ENCODE results near the gene PASK.

Gene PASK

DNA sequence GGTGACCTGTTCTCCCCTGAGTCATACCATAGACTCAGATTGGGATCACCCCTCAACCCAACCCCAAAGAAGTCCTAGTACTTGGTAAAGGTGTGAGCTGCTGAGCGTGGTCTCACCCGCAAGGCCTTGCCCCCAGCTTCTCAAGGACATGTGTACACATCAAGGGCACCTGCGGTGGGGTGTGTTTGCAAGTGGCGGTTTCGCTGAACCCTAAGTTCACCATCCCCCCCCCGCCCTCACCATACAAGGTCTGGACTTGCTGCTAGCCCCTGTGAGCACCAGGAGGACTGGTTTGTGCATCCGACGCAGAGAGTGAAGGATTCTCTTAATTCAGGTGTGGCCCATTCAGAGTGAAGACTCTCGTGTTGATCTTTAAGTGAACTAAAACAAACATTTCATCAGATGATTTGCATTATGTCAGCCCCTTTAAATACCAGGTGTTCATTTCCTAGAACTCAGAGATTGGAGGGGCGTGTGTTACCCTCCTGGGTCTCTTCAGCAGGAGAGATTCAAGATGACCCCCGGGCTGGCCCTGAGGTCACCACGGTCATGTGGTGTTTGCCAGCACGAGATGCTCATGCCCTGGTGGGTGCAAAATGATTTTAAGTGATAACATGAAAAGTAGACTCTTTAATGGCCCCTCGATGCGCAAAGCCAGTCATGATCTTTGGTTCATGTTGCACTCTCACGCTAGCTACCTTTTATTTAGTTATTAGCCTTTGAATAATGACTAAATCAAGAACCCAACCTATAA, 75.0 kb downstream of the PASK start:
- no peak for DNase-seq

GRCh38 chr2:241073166-241074064, 75.9 kb downstream of the PASK start:
- no peak for DNase-seq

- no peak for DNase-seq
Measured at GRCh38 chr2:241072553-241073165, 76.6 kb downstream of the PASK start.

- DNase-seq, result no peak
Measured at GRCh38 chr2:241072151-241072550, 77.1 kb downstream of the PASK start.

- no peak for DNase-seq
Measured at GRCh38 chr2:241071677-241072111, 77.6 kb downstream of the PASK start.

- DNase-seq, result no peak
Measured at GRCh38 chr2:241070811-241071676, 78.2 kb downstream of the PASK start.

- DNase-seq, result no peak
Measured at GRCh38 chr2:241070361-241070760, 78.9 kb downstream of the PASK start.

DNA sequence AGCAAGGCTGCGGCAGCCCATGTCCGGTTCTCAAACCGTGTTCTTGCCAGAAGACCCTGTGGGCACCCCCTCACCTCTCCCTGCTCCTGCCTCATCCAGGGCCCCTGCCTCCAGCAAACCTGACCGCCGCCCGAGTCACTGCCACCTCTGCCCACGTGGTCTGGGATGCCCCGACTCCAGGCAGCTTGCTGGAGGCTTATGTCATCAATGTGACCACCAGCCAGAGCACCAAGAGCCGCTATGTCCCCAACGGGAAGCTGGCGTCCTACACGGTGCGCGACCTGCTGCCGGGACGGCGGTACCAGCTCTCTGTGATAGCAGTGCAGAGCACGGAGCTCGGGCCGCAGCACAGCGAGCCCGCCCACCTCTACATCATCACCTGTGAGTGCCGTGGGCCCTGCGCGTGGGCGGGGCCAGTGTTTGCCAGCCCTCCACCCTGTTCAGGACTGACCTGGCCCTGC, 79.4 kb downstream of the PASK start:
- DNase-seq, result no peak

DNA sequence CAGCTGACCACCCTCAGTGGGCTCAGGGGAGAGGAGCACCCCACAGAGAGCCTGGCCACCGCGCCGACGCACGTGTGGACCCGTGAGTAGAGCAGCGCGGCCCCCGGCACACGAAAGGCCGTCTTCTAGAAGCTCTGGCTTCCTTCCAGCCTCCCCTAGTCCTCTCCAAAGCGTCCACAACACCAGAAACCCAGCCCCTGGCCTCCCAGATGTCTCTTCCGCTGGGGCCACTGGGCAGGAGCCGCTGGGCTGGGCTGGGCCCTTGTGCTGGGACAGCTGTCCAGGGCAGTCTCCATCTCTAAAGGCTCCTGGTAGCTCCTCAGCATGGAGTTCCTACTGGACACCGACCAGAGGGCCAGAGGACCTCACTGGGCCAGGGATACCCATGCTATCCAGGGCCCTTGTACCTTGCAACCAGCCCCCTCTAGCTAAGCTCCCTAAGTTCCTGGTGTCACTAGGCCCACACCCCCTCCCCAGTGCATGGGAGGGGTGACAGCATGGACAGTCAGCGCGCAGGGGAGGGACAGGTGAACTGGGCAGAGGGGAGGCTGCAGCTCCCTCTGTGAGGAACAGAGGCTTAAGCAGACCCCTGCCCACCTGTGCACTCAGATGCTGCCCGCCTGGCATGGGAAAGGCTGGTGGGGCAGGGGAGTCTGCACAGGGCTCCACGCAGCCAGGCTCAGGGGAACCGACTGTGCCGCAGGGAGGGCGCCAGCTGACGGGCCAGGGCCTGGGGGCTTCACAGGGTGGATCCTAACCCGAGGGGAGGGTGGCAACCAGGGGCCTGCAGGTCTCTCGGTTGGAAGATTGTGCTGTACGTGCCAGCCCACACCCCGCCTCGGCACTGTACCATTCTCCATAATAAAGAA, 80.1 kb downstream of the PASK start:
- DNase-seq, result no peak

- DNase-seq, result no peak
Measured at GRCh38 chr2:241068136-241068941, 80.9 kb downstream of the PASK start.

DNA sequence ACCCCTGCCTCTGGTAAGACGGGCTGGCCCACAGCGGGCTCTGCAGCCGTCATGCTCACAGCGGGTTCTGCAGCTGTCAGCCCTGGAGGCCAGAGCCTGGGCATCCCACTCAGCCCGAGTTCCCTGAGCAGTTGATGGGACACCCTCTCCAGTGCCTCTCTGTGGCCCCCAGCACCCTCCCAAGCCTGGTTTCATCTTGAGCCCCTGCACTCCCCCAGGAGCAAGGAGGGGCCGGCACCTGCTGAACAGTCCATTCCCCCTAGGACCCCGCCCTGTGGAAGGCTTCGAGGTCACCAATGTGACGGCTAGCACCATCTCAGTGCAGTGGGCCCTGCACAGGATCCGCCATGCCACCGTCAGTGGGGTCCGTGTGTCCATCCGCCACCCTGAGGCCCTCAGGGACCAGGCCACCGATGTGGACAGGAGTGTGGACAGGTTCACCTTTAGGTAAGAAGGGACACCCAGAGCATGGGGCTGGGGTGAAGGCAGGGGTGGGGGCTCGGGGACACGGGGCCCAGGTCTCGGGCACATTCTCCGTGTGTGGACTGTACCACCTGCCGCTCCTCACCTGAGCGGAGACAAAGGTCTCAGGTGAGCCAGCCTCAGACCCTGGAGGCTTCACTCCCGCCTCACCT, 81.7 kb downstream of the PASK start:
- no peak for DNase-seq

GRCh38 chr2:241066893-241067341, 82.4 kb downstream of the PASK start:
- no peak for DNase-seq

- no peak for DNase-seq
Measured at GRCh38 chr2:241066171-241066892, 82.9 kb downstream of the PASK start.

DNA sequence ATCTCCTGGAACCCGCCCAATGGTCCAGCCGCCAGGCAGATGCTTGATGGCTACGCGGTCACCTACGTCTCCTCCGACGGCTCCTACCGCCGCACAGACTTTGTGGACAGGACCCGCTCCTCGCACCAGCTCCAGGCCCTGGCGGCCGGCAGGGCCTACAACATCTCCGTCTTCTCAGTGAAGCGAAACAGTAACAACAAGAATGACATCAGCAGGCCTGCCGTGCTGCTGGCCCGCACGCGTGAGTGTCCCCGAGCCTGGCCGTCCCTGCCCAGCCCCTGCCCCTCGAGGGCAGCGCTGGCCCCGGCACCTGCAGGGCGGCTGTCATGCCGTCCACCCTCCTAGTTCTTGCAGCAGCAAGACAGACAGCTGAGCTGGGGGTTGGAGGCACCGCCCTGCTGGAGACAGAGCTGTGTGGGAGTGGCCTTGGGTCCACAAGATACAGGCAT, 83.9 kb downstream of the PASK start:
- no peak for DNase-seq

DNA sequence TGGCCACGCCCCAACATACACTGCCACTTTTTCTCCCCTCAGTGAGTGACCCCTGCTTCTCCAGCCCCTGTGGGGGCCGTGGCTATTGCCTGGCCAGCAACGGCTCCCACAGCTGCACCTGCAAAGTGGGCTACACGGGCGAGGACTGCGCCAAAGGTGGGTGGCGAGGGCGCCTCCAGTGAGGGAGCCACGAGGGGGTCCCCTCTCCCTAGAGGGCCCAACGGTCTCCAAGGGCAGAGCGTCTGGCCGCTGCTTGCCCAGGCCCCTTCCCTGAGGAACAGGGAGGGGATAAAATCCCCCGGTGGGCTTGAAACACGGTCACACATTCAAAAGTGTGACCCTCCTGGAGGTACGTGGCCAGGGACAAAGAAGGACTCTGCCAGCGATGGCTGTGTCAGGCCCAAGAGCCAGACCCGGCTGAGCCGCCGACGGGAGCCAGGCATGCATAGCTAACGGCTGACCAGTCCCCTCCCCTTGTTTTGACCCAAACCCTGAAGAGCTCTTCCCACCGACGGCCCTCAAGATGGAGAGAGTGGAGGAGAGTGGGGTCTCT, 84.4 kb downstream of the PASK start:
- no peak for DNase-seq

GRCh38 chr2:241064008-241064801, 85.1 kb downstream of the PASK start:
- DNase-seq, result no peak

GRCh38 chr2:241063587-241063986, 85.7 kb downstream of the PASK start:
- no peak for DNase-seq

- DNase-seq, result no peak
Measured at GRCh38 chr2:241063093-241063551, 86.2 kb downstream of the PASK start.
